Stimulated activated CD4-positive, alpha-beta T cell treated with anti-CD3 and anti-CD28 coated beads, Interleukin-12 subunit alpha, Interleukin-12 subunit beta, amount 100 ng/mL, for 48 hours (primary cell): ENCODE data around the gene SBK2.
"Not testable (repeated sequence)": the region's sequence is repeated elsewhere in the genome, so short reads cannot be mapped to it uniquely, and the experiment has no call there.

Source experiments
- DNase-seq, 3 donors: peaks; one replicate each; pipeline ENCODE4 v3.0.0-alpha.2; 2020; ENCODE audit warnings: low read depth in 2 of 3, low spot score in 1 of 3

The SBK2 gene

GRCh38 chr19:55503157-55503501 is 33.8 kb downstream of the SBK2 start:
- DNase-seq, result no peak

- DNase-seq, result no peak
These were observed 34.6 kb downstream of the SBK2 start for GRCh38 chr19:55502197-55502952.

- no peak for DNase-seq
These were observed 36.5 kb downstream of the SBK2 start for GRCh38 chr19:55500368-55500952.

DNA sequence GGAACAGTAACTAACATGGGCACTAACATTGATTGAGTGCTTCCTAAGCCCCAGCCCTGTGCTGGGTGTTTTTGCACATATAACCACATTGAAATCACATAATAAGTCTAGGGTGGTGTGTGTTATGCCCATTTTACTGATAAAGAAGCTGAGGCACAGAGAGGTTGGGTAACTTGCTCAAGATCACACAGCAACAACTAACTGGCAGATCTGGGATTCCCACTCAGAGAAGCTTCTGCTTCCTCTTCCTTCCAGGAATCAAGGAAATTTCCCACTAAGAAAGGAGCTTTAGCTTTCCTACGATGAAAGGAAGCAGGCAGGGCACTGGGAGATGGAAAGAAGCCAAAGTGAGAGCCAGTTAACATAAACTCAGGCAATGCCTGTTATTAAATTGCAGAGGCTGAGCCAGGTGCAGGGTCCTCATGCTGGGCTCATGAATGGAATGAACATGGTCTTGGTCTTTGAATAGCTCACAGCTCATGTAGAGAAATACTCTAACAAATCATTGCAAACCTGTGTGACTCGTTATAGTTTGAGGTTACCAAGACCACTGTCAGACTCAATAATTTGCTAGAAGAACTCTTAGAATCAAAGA is 38.6 kb downstream of the SBK2 start:
- no peak for DNase-seq

DNA sequence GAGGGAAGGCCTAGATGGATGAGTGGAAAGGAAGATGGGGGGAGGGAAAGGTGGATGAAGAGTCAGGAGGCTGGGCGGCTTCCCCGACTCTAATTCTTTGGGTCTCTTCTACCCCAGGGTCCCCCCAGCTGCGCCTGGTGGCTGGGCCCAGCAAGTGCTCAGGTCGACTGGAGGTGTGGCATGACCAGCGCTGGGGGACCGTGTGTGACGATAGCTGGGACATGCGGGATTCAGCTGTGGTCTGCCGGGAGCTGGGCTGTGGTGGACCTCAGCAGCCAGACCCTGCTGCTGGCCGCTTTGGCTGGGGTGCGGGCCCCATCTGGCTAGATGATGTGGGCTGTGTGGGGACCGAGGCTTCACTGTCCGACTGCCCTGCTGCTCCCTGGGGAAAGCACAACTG is 39.2 kb downstream of the SBK2 start:
- DNase-seq, result no peak

- DNase-seq, result not testable (repeated sequence)
These were observed 40.1 kb downstream of the SBK2 start for GRCh38 chr19:55496820-55497219.

GRCh38 chr19:55495646-55496349 is 41.1 kb downstream of the SBK2 start:
- no peak for DNase-seq

GRCh38 chr19:55494172-55494761 is 42.7 kb downstream of the SBK2 start:
- no peak for DNase-seq

GRCh38 chr19:55493645-55494171 is 43.2 kb downstream of the SBK2 start:
- DNase-seq, result no peak

- DNase-seq, result no peak
These were observed 43.8 kb downstream of the SBK2 start for GRCh38 chr19:55493052-55493644.

DNA sequence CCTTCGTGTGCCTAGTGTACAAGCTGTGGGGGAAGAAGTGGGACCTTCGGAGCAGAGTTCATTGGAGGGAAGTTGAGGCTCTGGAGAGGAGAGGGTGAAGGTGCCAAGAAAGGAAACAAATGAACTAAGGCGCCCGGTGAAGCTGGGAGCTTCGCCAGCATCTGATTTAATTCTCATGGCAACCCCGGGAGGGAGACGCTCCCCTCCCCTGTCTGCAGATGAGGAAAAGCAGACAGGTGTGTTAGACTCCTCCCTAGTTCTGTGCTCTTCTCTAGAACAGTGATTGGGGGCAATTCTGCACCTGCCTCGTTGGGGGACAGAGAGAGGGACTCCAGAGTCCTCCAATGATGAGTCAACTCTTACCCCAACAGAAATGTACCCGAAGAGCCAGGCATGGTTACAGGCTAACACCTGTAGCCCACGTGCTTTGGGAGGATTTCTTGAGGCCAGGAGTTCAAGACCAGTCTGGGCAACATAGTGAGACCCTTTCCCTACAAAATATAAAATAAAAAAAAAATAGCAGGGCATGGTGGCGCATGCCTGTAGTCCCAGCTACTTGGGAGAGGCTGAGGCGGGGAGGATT is 44.5 kb downstream of the SBK2 start:
- DNase-seq, result no peak

DNA sequence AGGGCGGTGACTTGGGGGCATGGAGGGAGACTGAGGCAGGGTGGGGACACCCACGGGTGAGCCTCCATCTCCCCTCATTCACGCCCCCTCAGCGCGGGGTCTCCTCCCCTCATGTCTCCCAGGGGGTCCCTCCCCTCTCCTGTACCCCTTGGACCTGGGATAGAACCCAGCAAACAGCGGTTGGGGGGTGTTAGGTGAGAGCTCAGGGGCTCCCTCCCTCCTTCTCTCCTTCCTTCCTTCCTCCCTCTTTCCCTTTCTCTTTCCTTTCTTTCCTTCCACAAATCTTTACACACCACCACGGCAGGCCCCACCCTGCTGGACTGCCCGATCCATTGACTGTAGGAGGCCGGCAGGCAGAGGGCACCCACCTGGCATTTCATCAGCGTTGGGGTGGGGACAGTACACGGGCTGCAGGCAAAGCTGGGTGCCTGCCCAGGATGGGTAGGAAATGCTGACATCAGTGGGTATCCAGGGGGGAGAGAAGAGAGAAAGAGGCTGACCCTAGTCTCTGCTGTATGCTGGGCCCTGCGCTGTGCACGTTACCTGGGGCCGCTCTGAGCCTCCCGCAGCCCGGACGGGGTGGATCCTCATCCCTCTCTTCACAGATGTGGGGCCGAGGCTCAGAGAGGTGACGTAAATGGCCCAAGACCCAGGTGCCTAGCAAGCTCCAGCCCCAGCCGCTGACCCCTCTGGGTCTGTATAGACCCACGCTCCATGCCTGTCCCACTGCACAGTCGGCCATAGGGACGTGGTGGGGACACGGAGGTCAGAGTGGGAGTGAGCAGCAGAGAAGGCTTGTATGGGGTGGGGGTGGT is 45.2 kb downstream of the SBK2 start:
- no peak for DNase-seq

- no peak for DNase-seq
These were observed 46.2 kb downstream of the SBK2 start for GRCh38 chr19:55490478-55491432.

DNA sequence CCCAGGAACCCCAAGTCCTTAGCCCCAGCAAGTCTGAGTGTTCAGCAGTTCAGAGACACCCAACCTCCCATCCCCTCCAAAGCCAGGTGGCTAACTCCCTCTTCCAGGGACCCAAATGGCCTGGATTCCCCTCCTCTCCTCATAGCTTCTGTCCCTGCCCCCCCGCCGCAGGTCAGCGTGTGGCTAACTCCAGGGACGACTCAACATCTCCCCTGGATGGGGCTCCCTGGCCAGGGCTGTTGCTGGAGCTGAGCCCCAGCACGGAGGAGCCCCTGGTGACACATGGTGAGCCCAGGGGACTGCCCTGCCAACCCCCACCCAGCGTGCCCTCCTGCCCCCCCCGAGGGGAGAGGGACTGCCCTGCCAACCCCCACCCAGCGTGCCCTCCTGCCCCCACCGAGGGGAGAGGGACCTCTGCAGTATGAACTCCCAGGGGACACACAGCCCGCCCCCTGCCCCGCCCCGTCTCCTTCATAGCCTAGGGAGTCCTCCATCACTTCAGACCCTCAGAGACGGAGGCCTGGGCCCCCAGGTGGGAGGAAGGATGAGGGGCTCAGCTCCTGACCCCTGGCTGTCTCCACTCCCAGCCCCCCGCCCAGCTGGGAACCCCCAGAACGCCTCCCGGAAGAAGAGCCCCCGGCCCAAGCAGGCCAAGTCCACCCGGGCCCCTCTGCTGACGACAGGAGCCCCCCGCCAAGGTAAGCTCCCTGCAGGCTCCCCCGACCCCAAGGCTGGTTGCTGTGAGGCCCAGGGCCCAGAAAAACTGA is 47.0 kb downstream of the SBK2 start:
- no peak for DNase-seq

DNA sequence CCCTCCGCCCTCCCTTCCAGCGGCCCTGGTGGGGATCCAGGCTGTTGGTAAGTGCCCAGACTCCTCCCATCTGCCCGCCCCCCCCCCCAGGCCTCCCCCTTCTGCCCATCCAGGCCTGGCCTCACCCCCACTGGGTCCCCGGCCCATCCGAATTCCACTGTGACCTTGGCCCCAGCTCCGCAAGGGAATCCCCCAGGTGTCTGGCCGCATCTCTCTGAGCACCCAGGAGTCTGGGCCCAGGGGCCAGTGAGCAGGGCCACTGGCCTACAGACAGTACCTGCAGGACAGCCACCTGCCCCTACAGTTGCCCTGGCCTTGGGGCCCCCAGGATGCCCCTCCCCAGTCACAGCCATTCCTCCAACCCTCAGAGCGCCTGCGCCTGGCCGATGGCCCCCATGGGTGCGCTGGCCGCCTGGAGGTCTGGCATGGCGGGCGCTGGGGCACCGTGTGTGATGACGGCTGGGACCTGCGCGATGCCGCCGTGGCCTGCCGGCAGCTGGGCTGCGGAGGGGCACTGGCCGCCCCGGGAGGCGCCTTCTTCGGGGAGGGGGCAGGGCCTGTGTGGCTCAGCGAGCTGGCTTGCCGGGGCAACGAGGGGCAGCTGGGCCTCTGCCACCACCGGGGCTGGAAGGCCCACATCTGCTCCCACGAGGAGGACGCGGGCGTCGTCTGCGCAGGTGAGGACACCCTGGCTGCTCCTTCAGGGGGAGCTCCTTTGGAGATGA is 47.8 kb downstream of the SBK2 start:
- no peak for DNase-seq

GRCh38 chr19:55487924-55488687 is 48.8 kb downstream of the SBK2 start, which contains the start of gene SSC5D:
SSC5D (plus strand) TSS chr19:55488436; CDS start chr19:55488590, 154 bp downstream.
- DNase-seq, result no peak
